Right atrium auricular region (tissue), 2 donors: ENCODE measurements around the gene C17orf114.

Source experiments
- DNase-seq: peaks from one replicate; pipeline ENCODE4 v3.0.0-alpha.2; 2019; ENCODE audit warnings: low spot score
- H3K27ac ChIP-seq, 2 donors: fragments of 200-600 bp; sonication (generic); 1 replicate in 1 of 2; 2 replicates in 1 of 2; pipeline ENCODE4 v1.5.1; 2016 to 2019
- H3K27me3 ChIP-seq, 2 donors: fragments of 200-600 bp; sonication (generic); one replicate each; pipeline versions ENCODE4 v1.5.1 to v1.6.0; 2017 to 2019
- H3K36me3 ChIP-seq: fragments of 200-600 bp; sonication (generic); one replicate; pipeline ENCODE4 v1.5.1; 2016
- H3K4me1 ChIP-seq, 2 donors: fragments of 200-600 bp; sonication (generic); one replicate each; pipeline versions ENCODE4 v1.5.1 to v1.6.0; 2017 to 2019
- H3K4me3 ChIP-seq, 2 donors: fragments of 200-600 bp; sonication (generic); 1 replicate in 1 of 2; 2 replicates in 1 of 2; pipeline ENCODE4 v1.5.1; 2017 to 2019; ENCODE audit warnings: mild to moderate bottlenecking in 1 of 2, moderate library complexity in 1 of 2
- H3K9me3 ChIP-seq, 2 donors: fragments of 200-600 bp; sonication (generic); one replicate each; pipeline ENCODE4 v1.5.1; 2019
- TF ChIP-seq, protein P1 (sequence below), 2 donors: fragments of 200-600 bp; sonication (generic); IDR thresholded peaks; one replicate each; pipeline ENCODE4 v1.5.1; 2019; ENCODE audit warnings: antibody characterized with exemption in 2 of 2

The C17orf114 gene

DNA sequence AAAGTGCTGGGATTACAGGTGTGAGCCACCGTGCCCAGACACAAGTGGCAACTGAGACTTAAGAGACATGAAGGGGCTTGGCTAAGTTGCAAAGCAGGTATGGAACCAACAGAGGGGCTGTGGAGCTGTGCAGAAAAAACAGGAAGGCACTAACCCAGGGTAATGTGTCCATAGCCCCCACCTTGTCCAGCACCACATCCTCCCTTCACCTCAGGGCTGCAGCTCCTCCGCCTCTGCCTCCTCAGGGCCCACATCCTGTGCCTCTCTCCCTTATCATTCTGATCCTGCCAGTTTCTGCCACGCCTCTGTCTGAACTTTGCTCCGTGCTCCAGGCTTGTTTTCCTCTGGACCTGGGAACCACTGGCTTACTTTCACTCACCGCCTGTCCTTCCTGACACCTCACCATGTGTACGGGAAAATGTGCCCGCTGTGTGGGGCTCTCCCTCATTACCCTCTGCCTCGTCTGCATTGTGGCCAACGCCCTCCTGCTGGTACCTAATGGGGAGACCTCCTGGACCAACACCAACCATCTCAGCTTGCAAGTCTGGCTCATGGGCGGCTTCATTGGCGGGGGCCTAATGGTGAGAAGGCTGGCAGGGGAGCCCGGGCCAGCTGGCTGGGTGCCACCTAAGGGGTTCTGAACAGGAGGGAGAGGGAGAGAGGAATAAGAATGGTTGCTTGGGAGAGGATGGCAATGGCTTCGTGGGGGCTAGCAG is 30.5 kb downstream of the C17orf114 start, which contains the start of gene TM4SF5:
Gene TM4SF5, plus strand, starts transcription at position 368 of the 716 bp plus-strand sequence. Its CDS starts 37 bp downstream, at position 405.
- no peaks in the 10 kb centered on the region for H3K4me1 ChIP-seq
- H3K4me3 ChIP-seq, result no peak within 1 kb of the TSS
- H3K9me3 ChIP-seq, result no peaks in the 10 kb centered on the region
- no peaks in the 10 kb centered on the region for H3K27me3 ChIP-seq
- no peak for DNase-seq
- H3K36me3 ChIP-seq, result no peaks in the 10 kb centered on the region
- TF ChIP-seq, protein P1, sequence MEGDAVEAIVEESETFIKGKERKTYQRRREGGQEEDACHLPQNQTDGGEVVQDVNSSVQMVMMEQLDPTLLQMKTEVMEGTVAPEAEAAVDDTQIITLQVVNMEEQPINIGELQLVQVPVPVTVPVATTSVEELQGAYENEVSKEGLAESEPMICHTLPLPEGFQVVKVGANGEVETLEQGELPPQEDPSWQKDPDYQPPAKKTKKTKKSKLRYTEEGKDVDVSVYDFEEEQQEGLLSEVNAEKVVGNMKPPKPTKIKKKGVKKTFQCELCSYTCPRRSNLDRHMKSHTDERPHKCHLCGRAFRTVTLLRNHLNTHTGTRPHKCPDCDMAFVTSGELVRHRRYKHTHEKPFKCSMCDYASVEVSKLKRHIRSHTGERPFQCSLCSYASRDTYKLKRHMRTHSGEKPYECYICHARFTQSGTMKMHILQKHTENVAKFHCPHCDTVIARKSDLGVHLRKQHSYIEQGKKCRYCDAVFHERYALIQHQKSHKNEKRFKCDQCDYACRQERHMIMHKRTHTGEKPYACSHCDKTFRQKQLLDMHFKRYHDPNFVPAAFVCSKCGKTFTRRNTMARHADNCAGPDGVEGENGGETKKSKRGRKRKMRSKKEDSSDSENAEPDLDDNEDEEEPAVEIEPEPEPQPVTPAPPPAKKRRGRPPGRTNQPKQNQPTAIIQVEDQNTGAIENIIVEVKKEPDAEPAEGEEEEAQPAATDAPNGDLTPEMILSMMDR (IDR thresholded peaks at IDR 0.05), result no peak
- H3K27ac ChIP-seq, result no peak within 1 kb of the TSS

DNA sequence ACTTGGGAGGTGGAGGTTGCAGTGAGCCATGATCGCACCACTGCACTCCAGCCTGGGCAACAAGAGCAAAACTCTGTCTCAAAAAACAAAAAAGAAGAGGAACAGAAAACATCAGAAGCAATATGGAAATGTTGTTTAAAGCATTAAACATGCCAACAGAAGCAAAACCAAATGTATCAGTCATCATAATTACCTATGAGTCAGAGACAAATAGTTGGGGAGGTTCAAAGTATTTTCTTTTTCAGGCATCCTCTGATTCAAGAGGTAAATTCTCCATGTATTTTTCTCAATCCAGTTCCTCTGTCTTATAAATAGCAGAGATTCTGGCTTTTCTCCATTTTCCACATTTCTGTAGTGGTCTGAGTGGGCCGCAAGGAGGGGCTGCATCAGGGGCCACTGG is 32.5 kb downstream of the C17orf114 start:
- no peaks in the 10 kb centered on the region for H3K9me3 ChIP-seq
- no peak for DNase-seq
- no peak overlapping the region for H3K4me3 ChIP-seq
- no peaks in the 10 kb centered on the region for H3K27me3 ChIP-seq
- no peak overlapping the region for H3K27ac ChIP-seq
- H3K36me3 ChIP-seq, result no peaks in the 10 kb centered on the region
- no peaks in the 10 kb centered on the region for H3K4me1 ChIP-seq
- TF ChIP-seq, protein P1 (IDR thresholded peaks at IDR 0.05), result no peak

DNA sequence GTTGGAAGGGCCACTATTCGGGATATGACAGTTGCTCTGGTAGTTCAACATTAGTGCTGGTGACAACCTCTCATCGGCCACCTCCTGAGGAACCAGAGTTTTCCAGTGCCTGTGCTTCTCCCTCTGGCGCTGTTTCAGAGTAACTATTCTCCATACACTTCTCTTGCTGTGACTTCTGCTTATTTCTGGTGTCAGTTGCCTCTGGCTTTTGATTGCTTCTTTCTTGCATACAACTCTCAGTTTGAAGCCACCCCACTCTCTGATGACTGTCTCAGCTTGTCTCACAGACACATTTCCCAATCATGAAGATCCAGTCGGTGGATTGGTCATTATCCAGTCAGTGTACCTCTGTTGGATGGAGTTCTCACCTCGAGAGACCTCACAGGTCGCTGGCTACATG is 33.8 kb downstream of the C17orf114 start:
- H3K36me3 ChIP-seq, result no peaks in the 10 kb centered on the region
- no peak overlapping the region for H3K4me3 ChIP-seq
- H3K27ac ChIP-seq, result no peak overlapping the region
- DNase-seq, result no peak
- TF ChIP-seq, protein P1 (IDR thresholded peaks at IDR 0.05), result no peak
- no peaks in the 10 kb centered on the region for H3K4me1 ChIP-seq
- no peaks in the 10 kb centered on the region for H3K9me3 ChIP-seq
- no peaks in the 10 kb centered on the region for H3K27me3 ChIP-seq

DNA sequence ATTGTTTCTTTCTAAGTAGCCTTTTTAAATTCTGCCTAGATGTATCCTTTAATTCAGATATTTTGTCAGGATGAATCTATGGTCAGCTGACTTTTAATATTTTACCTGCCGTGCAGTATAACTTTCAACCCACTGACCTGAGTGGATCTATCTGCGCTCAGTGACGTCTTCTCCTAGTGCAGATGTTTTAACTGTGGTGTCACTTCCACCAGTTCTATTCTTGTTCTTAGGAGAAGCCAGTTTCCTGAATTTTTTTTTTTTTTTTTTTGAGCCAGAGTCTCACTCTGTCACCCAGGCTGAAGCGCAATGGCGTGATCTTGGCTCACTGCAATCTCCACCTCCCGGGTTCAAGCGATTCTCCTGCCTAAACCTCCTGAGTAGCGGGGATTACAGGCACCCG is 35.4 kb downstream of the C17orf114 start:
- no peak overlapping the region for H3K27ac ChIP-seq

DNA sequence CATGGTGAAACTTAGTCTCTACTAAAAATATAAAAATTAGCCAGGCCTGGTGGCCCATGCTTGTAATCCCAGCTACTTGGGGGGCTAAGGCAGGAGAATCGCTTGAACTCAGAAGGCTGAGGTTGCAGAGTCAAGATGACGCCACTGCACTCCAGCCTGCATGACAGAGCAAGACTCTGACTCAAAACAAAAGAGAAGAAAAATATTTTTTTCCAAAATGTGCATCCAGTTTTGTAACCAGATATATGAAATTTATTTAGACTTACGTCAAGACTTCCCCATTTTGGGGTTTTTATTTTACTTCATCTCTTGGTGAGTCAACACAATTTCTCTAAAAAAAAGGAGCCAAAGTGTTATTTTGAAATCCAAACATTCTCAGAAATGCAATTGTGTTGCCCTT is 35.9 kb downstream of the C17orf114 start:
- Histone ChIP-seq H3K36me3 (no peaks in the 10 kb centered on the region), H3K9me3 (no peaks in the 10 kb centered on the region), H3K27me3 (no peaks in the 10 kb centered on the region), H3K27ac (peak overlapping the region; percentile 10 to 14), H3K4me1 (no peaks in the 10 kb centered on the region), H3K4me3 (no peak overlapping the region)
- no peak for DNase-seq
- TF ChIP-seq, protein P1 (IDR thresholded peaks at IDR 0.05), result no peak

More for the DNA sequence above, 35.4 kb downstream of the C17orf114 start:
- Histone ChIP-seq H3K36me3 (no peaks in the 10 kb centered on the region), H3K27me3 (no peaks in the 10 kb centered on the region), H3K4me1 (no peaks in the 10 kb centered on the region), H3K4me3 (no peak overlapping the region), H3K9me3 (no peaks in the 10 kb centered on the region)
- TF ChIP-seq, protein P1 (IDR thresholded peaks at IDR 0.05), result no peak
- no peak for DNase-seq

DNA sequence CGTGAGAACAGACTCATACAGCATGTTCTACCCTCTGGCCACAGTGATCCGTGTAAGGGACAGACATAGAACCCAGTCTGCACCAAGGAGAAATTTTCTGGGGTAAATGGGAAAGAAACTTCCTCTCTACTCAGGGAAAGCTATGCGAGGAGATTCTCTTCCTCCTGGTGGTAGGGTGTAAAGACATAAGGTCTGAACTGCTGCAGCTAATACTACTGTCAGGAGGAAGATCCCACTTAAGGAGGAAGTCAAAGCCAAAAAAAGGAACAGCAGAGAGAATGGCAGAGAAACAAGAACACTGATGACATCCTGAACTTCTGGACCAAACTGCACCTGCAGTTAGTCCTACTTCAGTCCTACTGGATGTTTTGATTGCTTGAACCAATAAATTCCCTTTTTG is 37.5 kb downstream of the C17orf114 start:
- TF ChIP-seq, protein P1 (IDR thresholded peaks at IDR 0.05), result no peak
- Histone ChIP-seq H3K9me3 (no peaks in the 10 kb centered on the region), H3K27ac (no peak overlapping the region), H3K4me1 (no peaks in the 10 kb centered on the region), H3K36me3 (no peaks in the 10 kb centered on the region), H3K4me3 (no peak overlapping the region), H3K27me3 (no peaks in the 10 kb centered on the region)
- DNase-seq, result no peak
